Measurements from ENCODE around the gene UROC1.
A peak's percentile ranks its signal among the peaks of the same experiment; 100 is the strongest.

UROC1 gene

DNA sequence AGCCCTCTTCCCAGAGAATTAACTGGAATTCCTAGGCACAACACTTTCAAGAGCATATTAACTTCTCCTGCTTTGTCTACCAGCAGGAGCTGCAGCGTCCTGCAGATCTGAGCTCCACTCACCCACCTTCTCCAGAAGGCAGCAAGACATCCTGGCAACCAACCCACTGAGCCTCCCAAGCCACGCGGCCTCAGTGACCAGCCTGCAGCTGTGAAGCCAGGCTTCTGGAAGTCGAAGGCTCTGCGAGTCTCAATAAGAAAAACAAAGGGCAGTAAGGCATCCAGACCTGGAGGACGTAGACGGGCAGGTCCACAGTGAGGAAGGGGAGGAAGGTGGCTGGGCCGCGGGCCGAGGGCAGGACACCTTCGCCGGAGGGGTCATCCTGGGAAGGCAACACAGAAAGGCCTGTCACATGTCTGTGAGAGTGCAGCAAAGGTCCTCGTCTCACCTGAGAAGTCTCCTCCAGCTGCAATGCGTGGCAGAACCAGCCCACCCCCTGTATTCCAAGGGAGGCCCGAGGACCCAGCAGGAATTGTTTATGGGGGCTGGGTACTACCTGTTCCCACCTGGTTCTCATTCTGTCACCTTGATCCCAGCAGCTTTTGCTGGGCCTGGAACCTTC, 78.1 kb downstream of the UROC1 start:
- DNase-seq = no peak

DNA sequence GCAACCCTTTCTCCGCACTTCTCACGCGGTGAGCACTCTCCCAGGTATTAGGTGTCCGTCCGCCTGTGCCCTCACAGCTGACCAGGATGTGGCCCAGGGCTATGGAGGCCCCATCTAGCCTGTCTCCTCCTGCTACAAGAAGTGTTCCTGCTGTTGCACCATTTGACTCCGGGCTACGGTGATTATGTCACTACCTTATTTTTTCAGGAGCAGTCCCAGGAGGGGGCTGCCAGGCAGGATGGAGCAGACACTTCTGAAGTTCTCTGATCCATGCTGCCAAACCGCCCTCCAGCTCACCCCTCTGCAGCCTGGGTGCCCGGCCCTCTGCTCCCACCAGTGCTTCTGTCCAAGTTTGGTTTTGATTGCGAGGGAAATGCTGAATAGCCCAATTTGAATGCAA, 78.8 kb downstream of the UROC1 start:
- DNase-seq = peak; percentile 4

- DNase-seq = peak; percentile 1
These were observed 79.4 kb downstream of the UROC1 start for GRCh38 chr3:126438186-126438585.

DNA sequence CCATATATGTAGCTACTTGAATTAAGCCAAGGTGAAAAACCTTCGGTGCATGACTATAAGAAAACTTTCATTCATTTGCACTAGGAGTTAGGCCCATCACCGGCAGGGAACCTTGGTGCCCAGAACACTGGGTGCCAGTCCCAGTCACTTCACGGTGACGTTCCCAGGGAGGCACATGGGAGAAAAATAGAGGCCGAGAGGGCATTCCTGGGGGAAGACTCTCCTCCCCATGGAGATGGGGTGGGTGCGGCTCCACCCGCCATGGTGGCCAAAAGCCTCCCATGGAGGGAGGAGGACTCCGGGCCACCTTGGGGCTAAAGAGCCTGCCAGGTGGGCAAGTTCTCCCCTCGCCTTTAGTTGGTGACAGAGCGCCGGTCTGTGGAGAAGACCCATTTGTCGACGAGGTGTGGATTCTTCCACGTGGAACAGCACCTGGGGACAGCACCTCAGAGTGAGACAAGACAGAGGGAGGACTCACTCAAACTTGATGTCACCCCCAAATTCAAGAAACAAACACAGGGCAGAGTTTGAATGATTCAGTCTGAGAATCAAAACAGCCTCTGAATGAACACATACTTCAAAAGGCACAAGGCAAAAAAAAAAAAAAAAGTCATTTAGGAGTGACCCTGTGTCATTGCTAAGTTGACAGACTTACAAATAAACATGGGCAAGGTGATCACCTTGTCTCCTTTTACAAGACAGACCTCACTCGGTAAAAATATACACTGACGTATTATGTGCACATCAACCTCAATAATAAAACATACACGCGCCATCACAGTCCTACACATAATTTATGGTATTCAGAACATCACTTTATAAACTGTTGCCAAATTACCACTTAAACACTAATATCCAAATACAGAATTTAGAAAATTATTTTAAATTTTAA, 80.5 kb downstream of the UROC1 start:
- no peak for DNase-seq

DNA sequence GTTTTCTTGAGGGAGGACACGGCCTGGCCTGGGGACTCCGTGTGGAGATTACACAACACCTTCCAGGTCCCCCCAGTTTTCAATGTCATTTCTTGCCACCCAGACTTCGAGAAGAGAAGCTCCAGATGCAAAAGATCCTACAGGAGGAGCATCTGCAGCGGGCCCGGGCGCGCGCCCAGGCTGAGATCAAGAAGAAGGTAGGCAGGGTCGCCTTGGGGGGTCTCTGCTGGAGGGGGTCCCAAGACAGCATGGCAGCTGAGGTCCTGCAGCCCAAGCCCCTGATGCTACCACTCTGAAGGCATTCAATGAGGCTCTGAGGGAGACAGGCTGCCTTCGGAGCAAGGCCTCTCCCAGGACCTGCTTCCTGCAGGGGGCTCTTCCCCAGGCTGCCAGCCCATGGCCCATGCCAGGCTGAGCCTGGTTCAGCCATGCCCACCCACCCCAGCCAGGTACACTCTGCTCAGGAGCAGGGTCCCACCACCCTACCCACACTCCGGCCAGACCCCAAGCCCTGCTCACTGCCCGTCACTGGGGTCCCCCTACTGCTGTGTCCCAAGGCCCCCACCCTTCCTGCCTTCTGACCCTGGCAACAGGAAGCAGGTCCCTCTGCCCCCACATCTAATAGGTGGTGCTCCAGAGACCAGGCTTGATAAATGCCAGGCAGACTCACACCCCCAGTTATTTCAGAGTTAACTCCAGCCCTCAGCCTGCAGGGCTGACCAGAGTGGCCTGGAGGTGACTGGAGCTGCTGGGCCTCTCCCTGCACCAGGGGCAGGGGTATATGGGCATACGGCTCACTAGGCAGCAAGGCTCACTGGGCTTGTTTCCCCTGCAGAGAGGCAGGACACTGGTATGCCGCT, 81.9 kb downstream of the UROC1 start:
- DNase-seq = no peak

DNA sequence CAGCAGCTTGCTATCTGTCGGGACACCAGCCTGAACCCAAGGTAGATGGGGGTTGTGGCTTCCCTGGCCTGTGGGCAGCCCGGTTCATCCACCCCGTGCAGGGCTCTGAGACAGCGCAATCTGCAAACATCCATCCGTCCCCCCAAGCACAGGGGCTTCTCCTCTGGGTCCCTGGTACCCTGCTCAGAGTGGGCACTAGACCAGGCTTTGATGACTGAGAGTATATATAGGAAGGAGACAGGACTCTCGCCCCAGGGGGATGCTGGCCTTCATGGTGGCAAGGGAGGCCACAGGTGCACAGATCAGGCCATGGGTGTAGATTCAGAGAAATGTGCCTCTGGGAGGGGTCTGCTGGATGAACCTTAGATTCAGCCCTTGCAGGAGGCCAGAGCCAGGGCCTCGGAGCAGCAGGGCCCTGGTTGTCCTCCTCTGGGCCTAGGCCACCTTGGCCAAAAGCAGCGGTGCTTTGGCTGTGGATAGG, 82.6 kb downstream of the UROC1 start:
- DNase-seq = no peak

DNA sequence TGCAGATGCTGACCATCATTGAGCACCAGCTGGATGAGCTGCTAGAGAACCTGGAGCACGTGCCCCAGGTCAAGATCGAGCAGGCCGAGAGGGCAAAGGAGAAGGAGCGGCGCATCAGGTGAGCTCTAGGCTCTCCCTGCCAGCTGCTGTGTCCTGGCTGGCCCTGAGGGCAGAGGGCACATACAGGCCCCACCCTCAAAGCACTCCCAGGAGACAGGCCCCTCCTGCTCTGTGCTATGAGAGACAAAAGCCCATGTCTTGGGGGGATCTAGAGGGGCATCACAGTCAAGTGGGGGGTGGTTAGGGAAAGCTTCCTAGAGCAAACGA, 83.3 kb downstream of the UROC1 start:
- no peak for DNase-seq

GRCh38 chr3:126433496-126434263, 83.9 kb downstream of the UROC1 start:
- no peak for DNase-seq

DNA sequence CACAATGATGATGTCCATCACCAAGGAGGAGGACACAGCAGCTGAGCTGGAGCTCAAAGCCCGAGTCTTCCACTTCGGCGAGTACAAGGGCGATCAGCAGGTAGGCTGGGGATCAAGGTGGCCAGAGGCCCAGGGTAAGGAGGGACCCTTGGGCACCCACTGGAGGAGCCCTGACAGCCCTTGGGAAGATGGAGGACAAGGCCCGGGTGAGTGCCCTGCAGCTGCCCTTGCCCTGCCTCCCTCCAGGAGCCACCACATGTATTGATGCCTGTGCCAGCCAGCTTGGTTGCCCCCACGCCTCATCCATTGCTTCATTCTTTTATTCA, 84.5 kb downstream of the UROC1 start:
- no peak for DNase-seq

- DNase-seq = no peak
These were observed 85.0 kb downstream of the UROC1 start for GRCh38 chr3:126432361-126433104.
